Testis (tissue), 2 donors: ENCODE measurements around the gene MYO1G.

Experiments
- POLR2A ChIP-seq: fragments of 450-650 bp; IDR thresholded peaks from one replicate; pipeline ENCODE4 v1.6.1; 2017; ENCODE audit warnings: antibody characterized with exemption, mild to moderate bottlenecking, moderate library complexity
- TF ChIP-seq, protein P1 (sequence below), 3 experiments: fragments of 450-650 bp in 2 of 3; fragments of 200-600 bp in 1 of 3; sonication (generic) in 1 of 3; IDR thresholded peaks; one replicate each; pipeline ENCODE4 v1.5.1; 2016 to 2019; ENCODE audit warnings: antibody characterized with exemption in 3 of 3, mild to moderate bottlenecking in 2 of 3, moderate library complexity in 1 of 3

DNA sequence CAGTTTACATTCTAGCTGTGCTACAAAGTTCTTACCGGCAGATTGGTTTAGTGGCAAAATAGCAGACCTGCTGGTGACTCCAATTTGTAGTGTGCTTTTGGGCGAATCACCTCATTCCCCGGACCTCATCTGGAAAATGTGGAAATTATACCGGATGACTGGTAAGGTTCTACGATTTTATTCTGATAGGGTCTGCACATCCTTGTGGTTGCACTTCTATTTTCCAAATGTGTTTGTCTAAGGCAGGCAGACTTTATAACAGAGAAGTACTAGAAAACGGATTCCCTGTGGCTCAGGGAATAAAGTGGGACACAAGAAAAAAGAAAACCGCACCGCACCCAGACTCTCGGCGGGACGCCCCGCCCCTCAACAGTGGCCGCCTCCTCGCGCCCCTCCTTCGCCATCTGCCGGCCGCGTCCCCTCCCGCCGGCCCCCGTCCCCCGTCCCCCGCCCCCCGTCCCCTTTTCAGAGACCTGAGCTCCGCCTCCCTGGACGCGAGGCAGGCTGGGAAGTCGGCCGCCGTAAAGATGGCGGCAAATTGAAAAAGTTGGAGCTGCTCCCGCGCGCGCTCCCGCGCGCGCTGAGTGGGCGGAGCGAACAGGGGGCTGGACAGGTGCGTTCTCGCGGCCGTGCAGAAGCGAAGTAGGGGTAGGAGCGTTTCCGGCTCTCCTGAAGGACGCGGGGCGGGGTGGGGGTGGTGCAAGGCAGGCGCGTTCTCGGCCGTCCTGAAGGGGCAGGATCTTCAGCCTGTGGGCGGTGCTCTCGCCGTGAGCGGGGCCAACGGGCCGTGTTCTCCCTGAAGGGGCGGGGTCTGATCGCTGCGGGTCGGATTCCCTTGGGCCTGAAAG is 20.7 kb upstream of the MYO1G start:
- TF ChIP-seq, protein P1, sequence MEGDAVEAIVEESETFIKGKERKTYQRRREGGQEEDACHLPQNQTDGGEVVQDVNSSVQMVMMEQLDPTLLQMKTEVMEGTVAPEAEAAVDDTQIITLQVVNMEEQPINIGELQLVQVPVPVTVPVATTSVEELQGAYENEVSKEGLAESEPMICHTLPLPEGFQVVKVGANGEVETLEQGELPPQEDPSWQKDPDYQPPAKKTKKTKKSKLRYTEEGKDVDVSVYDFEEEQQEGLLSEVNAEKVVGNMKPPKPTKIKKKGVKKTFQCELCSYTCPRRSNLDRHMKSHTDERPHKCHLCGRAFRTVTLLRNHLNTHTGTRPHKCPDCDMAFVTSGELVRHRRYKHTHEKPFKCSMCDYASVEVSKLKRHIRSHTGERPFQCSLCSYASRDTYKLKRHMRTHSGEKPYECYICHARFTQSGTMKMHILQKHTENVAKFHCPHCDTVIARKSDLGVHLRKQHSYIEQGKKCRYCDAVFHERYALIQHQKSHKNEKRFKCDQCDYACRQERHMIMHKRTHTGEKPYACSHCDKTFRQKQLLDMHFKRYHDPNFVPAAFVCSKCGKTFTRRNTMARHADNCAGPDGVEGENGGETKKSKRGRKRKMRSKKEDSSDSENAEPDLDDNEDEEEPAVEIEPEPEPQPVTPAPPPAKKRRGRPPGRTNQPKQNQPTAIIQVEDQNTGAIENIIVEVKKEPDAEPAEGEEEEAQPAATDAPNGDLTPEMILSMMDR (IDR thresholded peaks at IDR 0.05): no peak
- TF ChIP-seq POLR2A: no peak
